Measurements from ENCODE around the gene FANCE.

GRCh38 chr6:35412102-35412501 is 40.0 kb upstream of the FANCE start:
- TF ChIP-seq CTCF (optimal IDR thresholded peaks at IDR 0.05 in 1 of 3, IDR thresholded peaks at IDR 0.05 in 1 of 3, conservative IDR thresholded peaks at IDR 0.05 in 1 of 3; ENCODE audit: extremely low read depth in 1 of 3, insufficient read depth in 2 of 3, low read length in 3 of 3) (no peak), EZH2 (IDR thresholded peaks at IDR 0.05; ENCODE audit: low read length) (no peak)
